Stimulated activated CD4-positive, alpha-beta T cell treated with anti-CD3 and anti-CD28 coated beads, Interleukin-12 subunit alpha, Interleukin-12 subunit beta, amount 100 ng/mL, for 4 hours (primary cell): ENCODE measurements around the gene FAM110A.
"Not testable (repeated sequence)": the region's sequence is repeated elsewhere in the genome, so short reads cannot be mapped to it uniquely, and the experiment has no call there.

Experiments used
- DNase-seq: peaks from one replicate; pipeline ENCODE4 v3.0.0-alpha.2; 2020

Gene FAM110A

DNA sequence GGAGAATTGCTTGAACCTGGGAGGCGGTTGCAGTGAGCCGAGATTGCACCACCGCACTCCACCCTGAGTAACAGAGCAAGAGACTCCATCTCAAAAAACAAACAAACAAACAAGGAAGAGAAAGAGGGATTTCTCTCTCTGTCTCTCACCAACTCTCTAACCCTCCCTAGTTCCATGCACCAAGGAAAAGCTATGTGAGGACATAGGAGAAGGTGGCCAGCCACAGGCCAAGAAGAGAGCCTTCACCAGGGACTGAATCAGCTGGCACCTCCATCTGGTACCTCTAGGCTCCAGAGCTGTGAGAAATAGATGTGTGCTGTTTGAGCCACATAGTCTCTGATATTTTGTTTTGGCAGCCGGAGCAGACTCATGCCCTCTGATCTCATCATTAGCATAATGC, 9.0 kb upstream of the FAM110A start:
- DNase-seq: no peak

DNA sequence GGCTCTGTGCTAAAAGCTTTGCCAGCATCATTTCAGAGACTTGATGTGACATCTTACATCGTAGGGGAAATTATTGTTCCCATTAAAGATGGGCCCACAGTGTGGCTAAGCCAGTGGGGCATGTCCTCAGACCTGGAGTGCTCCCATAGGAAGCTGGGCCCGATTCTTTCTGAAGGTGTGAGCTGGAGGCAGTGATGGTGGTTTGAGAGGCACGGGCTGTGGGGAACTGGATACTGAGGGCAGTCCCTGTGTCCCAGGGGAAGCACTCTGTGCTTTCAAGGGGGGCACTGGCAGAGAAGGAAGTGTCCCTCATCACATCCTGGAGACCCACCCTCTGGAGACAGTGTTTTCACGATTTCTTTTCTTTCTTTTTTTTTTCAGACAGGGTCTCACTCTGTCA, 8.6 kb upstream of the FAM110A start:
- DNase-seq: no peak

DNA sequence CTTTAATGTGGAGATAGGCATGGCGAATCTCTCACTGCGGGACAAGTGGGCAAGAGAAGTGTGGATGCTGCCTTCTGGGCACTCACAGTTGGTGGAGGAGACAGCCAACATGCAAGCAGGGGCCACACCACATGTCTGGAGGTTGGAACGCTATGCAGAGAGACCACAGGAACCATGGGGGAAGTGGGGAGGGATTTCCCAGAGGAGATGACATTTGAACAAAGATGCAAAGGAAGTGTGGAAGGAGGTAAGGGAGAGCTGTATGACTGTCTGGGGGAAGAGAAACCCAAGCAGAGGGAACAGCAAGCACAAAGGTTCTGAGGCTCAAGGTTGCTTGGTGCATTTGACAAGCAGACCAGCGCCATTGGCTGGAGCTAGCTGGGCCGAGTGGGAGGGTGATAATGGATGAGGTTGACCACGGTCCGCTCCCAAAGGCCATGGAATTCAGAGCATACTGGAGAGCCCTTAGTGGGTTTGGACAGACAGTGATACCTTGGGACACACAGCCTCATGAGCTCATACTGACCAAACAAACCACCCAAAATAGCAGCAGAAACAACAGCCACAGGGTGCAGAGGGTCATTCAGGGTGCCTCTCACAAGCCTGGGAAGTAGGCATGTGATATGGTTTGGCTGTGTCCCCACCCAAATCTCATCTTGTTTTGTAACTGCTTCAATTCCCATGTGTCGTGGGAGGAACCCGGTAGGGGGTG, 7.6 kb upstream of the FAM110A start:
- DNase-seq: no peak

DNA sequence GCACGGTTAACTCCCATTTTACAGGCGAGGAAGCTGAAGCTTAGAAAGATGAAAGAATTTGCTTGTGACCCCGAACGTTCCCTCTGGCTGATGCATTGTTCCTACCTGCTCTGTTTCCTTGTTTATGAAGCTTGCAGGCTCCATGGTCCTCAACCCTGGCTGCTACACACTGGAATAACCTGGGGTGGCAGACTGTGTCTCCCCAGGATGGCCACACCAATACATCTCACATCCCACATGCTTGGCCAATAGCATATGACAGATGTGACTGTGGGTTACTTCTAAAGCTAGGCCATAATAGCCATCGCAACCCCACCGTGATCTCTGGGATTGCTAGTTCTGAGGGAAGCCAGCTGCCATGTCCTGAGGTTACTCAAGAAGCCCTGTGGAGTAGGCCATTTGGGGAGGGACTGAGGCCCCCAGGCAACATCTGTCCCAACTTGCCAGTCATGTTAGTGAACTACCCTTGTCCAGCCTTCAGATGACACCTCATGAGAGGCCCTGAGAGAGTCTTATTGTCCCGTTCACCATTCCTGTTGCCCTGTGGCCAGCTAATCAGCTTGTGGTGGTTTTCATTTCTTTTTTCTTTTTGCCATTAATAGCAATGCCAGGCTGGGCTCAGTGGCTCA, 6.7 kb upstream of the FAM110A start:
- DNase-seq: no peak

DNA sequence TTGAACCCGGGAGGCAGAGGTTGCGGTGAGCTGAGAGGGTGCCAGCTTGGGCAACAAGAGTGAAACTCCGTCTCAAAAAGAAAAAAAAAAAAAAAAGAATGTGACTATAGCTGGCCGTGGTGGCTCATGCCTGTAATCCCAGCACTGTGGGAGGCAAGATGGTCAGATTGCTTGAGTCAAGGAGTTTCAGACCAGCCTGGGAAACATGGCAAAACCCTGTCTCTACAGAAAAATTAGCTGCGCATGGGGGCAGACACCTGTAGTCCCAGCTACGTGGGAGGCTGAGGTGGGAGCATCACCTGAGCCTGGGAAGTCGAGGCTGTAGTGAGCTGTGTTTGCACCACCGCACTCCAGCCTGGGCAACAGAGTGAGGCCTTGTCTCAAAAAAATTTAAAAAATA, 5.5 kb upstream of the FAM110A start:
- DNase-seq: not testable (repeated sequence)

DNA sequence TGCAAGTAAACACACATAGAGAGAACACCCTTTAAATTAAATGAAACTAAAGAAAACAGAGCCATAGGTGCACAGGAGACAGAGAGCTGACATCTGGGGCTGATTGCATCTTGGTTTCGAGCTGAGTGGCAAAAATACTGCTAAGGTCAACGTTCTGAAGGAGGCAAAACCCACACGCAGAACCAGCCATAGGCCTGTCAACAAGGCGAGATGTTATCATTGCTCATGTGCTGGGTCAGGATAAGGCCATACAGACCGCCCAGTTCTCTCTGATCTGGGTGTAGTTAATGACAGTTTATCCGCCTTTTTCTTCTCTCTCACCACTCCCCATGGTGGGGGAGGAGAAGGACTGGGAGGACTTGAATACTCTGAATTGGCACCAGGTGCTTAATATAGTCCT, 4.5 kb upstream of the FAM110A start:
- DNase-seq: no peak

DNA sequence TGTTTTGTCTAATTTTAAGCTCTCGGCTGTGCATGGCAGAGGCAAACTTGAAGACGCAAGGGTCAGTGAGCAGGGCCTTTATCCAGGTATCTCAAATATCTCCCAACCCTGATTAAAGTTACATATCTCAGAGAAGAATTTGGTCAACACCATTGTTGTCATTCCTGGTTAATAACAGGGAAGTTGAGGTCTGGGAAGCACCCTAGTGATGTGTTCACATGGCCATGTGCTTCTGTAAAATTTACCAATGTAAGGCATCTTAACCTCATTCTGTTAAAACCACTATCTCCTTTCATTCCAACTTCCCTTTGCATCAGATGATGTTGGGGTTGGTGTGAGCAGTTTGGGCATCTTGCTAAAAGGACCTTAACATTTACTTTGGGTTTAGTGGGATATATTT, 4.0 kb upstream of the FAM110A start:
- DNase-seq: no peak

DNA sequence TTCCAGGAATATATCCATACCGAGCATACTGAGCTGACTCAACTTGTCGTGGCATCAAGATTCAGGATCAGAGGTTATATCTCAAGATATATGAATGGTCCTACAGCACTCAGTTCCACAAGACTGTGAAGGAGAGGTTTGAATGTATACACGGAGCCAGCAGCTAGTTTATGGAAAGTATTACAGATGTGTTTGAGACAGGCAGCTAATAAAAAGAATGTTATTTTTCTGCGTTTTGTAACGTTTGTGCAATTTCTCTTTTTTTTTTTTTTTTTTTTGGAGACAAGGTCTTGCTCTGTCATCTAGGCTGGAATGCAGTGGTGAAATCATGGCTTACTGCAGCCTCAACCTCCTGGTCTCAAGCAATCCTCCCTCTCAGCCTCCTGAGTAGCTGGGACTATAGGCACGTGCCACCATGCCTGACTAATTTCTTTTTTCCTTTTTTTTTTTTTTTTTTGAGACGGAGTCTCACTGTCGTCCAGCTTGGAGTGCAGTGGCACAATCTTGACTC, 3.4 kb upstream of the FAM110A start:
- DNase-seq: no peak

DNA sequence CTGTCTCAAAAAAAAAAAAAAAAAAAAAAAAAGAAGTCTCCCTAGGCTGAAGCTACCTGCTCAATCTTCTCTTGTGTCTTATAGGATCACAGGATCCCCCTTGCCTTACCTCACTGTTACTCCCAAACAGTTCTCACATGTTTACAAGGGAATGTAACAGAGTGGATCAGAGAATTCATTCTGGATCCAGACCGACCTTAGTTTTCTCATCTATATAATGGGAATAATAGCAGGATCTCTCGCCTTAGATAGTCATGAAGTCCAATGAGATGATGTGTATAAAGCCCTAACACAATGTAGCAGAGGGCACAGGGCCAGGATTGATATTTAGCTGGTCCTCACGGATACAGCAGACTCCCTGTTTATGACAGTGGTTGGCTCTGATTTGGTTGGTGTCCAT, 2.3 kb upstream of the FAM110A start:
- no peak for DNase-seq

DNA sequence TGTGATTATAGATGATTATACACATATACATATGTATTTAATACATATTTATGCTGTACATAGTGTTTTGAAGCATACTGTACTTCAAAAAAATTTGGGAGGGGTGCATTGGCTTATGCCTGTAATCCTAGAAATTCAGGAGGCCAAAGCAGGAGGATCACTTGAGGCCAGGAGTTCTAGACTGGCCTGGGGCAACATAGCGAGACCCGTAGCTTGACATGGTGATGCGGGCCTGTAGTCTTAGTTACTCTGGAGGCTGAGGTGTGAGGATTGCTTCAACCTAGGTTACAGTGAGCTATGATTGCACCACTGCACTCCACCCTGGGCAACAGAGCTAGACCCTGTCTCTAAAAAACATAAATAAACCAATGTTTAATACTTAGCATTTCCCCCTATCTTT, 1.6 kb upstream of the FAM110A start:
- no peak for DNase-seq

DNA sequence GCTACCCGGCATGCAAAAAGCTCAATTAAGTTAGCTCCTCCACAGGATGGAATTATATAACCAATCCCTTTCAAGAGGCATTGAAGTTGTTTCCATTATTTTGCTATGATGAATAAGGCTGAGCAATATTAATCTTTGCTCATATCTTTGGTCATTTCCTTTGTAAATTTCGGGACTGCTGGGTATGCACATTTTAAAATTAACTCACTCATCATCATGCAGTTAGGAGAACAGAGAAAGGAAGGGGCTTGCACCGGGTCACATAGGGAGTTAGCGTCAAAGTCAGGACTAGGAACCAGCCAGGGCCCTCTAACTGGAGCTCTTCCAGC, 430 bp upstream of the FAM110A start:
- no peak for DNase-seq

DNA sequence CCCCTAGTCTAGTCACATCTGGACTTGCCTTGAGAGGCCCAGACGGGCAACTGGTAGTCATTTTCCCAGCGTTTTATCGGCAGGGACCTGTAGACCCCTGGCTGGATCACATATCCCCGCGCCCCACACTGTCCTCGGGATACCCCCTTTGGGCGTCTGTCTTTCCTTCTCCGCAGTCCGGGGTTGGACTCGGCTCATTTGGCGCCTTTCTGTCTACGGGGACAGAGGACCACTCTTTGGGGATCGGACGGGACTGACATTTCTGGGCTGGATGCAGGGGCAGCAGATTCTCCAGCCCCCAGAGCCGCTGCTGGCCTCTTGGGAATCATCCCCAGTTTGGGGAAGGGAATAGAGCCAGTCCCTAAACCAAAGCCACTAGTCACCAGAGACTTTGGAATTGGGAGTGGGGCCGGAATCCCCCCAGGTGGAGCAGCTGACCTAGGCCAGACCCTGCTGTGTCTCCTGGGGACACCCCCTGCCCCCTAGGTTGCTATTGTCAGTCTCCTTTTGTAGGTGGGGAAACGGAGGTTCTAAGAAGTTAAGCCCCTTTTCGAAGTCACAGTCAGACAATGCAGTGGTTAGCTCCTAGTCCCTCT, 734 bp downstream of the FAM110A start:
- no peak for DNase-seq

DNA sequence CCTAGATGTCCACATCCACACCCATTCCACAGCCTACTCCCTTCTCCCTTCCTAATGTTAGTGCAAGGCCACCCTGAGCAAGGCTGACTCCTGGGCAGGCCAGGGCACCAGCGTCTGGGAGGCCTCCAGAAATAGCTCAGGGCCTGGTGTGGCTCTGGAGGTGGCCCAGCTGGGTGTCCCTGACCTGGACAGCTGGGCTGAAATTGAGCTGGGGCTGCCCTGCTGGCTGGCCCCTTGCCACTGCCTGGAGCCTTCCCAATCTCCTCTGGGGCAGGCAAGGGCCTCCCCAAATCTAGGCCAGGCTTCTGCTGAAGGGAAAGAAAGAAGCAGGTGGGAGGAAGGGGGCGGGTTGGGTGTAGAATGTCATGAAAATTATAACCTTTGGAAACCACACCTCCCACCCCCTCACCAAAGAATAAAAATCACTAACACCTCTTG, 2.1 kb downstream of the FAM110A start:
- DNase-seq: no peak

DNA sequence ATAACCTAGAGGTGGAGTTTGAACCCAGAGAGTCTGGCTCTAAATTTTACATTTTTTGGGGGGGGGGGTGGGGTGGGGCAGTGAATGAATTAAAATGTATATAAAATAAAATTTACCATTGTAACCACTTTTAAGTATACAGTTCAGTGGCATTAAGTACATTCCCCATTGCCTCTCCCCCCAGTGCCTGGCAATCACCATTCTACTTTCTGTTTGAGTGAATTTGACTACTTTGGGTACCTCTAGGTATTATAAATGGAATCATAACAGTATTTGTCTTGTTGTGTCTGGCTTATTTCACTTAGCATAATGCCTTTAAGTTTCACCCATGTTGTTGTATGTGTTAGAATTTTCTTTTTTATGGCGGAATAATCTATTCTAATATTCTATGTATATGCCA, 2.7 kb downstream of the FAM110A start:
- no peak for DNase-seq

DNA sequence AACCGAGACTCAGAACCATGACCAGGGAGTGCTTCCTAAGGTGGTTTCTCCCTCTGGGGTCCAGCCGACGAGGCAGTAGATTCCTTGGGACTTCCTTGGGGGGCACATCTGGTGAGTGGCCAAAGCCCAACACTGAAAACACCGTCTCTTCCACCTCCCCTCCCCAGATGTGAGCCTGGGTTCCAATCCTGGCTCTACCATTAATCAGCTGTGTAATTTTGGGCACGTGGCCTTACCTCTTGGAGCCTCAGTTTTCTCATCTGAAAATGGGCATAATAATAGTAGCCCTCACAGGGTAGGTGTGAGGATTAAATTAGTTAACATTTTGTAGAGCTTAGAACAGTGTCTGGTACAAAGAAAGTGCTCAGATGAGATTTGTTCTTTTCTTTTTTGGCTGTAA, 5.5 kb downstream of the FAM110A start:
- DNase-seq: no peak

DNA sequence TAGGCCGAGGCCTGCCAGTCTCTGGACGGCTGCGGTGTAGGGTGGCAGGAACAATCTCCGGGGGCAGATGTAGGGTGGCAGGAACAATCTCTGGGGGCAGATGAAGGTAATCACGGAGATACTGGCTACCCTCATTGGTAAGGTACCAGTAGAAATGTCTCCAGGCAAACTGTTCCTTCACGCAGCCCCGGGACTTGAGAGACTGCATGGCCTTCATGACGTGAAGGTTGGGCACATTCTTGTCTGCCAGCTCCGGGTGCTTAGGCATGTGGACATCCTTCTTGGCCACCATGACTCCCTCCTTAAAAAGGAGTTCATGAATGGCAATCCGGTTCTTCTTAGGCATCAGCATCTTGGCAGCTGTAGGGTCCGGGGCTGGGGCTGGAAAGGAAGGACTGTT, 6.1 kb downstream of the FAM110A start:
- DNase-seq: no peak

DNA sequence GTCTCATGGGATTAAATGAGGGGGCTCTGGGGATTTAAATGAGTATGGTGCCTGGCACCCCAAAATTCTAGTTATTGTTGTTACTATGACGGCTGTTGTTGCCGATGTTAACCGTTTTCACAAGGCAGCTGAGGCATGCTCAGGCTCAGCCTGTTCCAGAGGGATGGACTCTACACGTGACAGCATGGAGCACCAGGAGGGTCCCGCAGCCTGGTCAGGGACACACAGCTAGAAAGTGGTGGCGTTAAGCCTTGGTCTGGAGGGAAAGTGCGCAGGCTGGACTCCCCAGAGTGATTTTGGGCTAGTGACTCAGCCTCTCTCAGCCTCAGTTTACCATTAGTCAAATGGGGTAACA, 7.0 kb downstream of the FAM110A start:
- no peak for DNase-seq

DNA sequence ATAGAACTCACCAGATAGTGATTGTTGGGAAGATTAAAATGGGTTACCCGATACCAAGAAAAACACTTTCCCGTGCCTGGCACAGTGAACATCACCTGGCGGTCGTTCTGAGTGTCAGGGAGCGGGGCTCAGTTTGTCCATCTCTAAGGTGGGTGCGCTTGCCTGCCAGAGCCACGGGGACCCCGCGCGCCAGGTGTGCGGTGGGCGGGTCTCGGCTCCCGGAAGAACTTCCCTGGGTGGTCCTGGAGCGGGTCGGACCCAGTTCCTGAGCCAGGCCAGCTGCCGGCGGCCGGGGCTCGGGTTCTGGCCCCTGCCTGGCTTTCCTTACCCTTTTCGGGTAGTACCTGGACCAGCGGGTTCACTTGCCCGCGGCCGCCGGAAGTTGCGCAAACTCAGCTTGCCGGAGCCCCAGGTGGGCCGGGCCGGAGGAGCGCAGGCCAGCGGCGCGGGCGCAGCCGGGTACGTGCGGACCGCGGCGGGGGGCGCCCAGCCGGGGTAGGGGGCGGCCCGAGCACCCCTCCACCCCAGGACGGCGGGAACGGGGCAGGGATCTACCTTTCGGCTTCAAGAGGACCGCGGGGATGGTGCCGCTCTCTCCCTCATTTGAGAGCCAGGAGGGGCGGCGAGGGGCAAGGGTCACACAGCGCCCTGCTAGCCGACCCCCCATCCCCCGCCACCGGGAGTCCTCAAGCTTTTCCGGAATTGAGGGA, 7.5 kb downstream of the FAM110A start:
- DNase-seq: no peak

DNA sequence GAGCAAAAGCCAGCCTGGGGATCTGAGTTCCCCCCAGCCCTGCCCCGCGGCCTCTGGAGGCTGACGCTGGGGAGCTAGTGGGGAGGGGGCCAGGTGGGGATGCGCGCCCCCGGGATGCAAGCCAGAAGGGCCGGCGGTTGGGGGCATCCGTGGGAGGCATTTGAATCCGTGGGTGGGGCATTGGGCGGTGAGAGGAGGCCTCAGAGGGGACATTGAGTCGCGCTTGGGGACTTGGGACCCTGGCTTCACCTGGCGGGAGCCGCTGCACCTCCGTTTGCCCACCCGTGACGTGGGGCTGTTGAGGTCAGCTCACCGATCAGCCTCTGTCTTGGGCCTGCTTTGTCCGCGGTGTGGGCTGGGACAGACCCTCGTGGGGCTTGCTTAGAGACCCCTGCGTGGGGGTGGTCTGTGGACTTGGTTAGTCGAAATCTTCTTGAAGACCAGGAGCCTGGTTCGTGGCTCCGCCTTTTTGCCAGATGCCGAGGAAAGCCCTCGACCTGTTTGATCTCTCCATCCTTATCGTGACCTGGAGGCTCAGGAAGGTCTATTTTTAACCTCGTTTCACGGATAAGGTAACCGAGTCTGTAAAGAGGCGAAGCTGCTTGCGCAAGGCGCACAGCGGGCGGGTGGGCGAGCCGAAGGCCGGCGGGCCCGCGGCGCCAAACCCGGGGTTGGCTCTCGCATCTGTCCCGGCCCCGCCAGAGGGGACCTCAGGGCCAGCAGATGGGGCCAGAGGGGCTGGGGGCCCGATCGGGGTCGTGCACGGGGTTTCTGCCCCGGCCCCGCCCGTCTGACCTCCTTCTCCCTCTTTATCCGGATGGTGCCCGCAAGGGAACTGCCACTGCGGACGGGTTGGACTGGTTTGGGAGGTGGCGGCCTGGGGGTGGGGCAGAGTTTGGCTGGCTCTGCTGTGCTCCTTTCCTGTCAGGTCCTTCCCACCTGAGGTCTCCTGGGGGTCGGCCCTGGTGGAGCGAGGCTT, 8.3 kb downstream of the FAM110A start:
- no peak for DNase-seq

DNA sequence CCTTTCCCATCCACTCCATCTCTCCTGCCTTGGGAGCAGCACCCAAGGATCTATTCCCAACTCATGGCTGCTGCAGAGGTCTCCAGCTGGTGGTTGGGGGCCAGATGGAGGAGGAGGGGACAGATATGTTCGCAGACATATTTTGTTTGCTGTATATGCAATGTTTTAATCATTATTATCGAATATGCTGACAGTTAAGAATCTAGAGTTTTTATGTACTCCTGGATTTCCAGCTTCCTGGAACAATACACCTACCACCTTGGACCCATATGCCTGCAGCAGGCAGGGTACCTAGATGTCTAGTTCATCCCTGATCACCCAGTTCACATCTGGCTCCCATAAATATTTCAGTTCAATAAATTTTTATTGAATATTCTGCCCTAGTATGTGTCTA, 9.0 kb downstream of the FAM110A start:
- no peak for DNase-seq

DNA sequence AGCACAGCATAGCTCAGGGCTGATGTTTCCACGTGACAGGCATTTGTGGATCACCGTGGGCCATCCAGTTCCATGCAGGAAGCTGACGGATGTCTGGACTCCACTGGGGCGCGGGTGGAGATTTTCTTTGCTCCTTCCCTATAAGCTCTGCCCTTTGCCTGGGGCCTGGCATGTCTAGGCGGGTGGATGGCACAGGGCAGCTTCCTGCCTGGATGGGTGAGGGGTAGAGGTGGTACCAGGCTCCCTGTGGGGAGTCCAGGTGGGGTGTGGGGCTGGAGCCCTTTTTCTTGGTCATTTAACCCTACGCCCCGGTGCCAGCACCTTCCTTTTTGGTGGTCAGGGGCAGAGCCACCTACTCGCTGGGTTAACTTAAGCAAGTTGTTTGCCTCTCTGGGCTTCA, 10.4 kb downstream of the FAM110A start:
- DNase-seq: no peak

DNA sequence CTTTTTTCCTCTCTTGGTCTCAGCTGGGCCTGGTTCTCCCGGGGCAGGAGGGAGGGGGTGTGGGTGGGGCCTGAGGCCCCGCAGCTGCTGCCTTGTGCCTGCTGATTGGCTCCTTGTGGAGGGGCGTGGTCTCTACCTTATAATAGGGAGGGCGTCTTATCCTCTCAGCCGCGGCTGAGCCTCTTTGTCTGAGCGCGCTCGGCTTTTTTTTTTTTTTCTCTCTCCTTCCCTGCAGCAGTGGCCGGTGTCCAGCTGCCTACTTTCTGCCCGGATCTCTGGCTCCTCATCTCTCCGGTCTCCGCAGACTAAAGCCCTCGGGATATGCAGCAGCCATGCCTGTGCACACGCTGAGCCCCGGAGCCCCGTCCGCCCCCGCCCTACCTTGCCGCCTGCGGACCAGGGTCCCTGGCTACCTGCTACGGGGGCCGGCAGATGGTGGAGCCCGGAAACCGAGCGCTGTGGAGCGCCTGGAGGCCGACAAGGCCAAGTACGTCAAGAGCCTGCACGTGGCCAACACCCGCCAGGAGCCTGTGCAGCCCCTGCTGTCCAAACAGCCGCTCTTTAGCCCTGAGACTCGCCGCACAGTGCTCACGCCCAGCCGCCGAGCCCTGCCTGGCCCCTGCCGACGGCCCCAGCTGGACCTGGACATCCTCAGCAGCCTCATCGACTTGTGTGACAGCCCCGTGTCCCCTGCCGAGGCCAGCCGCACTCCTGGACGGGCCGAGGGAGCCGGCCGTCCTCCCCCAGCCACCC, 11.1 kb downstream of the FAM110A start:
- peak; percentile 83 for DNase-seq
